GM12865 (cell line): Measurements from ENCODE around the gene GPC5.

Source experiments
- DNase-seq: peaks from one replicate; pipeline ENCODE4 v3.0.0; 2010; ENCODE audit warnings: low read depth
- H3K4me3 ChIP-seq: 2 replicates; pipeline ENCODE4 v1.5.1; 2011; ENCODE audit warnings: mild to moderate bottlenecking, low read depth, low read length, control low read depth
- CTCF ChIP-seq: IDR thresholded peaks from 2 replicates; pipeline ENCODE4 v1.5.1; 2011; ENCODE audit warnings: low read length, control low read depth, low read depth, inconsistent platforms; ENCODE audit not compliant: insufficient read depth; ENCODE audit errors: missing control alignments

The GPC5 gene

GRCh38 chr13:92179223-92179622, 780.8 kb downstream of the GPC5 start:
- TF ChIP-seq CTCF, result no peak
- H3K4me3 ChIP-seq, result no peak overlapping the region
- no peak for DNase-seq

GRCh38 chr13:92187378-92187989, 789.1 kb downstream of the GPC5 start:
- peak; percentile 71 for TF ChIP-seq CTCF
- peak; percentile 37 for DNase-seq
- H3K4me3 ChIP-seq, result no peak overlapping the region

GRCh38 chr13:92188574-92188973, 790.2 kb downstream of the GPC5 start:
- no peak for DNase-seq
- H3K4me3 ChIP-seq, result no peak overlapping the region
- no peak for TF ChIP-seq CTCF

GRCh38 chr13:92196591-92197256, 798.3 kb downstream of the GPC5 start:
- TF ChIP-seq CTCF, result no peak
- DNase-seq, result no peak
- no peak overlapping the region for H3K4me3 ChIP-seq

- no peak overlapping the region for H3K4me3 ChIP-seq
- TF ChIP-seq CTCF, result no peak
- no peak for DNase-seq
Observed at GRCh38 chr13:92197669-92198068, 799.2 kb downstream of the GPC5 start.

GRCh38 chr13:92218615-92219014, 820.2 kb downstream of the GPC5 start:
- no peak for DNase-seq
- no peak for TF ChIP-seq CTCF
- H3K4me3 ChIP-seq, result no peak overlapping the region

GRCh38 chr13:92221916-92222315, 823.5 kb downstream of the GPC5 start:
- no peak for TF ChIP-seq CTCF
- H3K4me3 ChIP-seq, result no peak overlapping the region
- no peak for DNase-seq
